Right ventricle myocardium inferior (tissue), 1 donor: Measurements from ENCODE around the gene CABP4. TPM values are rescaled to one million over a fixed set of nuclear protein-coding genes. Genes with fewer than 3 reads are reported as not detected.

ENCODE experiments used
- ATAC-seq: fragments of 200-7000 bp; cut with Tn5 transposase; one replicate; pipeline ENCODE4 v1.9.1; 2020; ENCODE audit warnings: mild to moderate bottlenecking, moderate library complexity
- DNase-seq: peaks from one replicate; pipeline ENCODE4 v3.0.0; 2021; ENCODE audit errors: missing footprints
- intact Hi-C: fragments of 100-400 bp; cut with DNase I; formaldehyde crosslinking; loops from one replicate; pipeline ENCODE4 v1.11.0; 2022
- long read RNA-seq: library from polyadenylated mRNA; unstranded; transcript quantifications from one replicate; pipeline ENCODE4 v2.0.0, GENCODE V29; 2021
- total RNA-seq: library from RNA; stranded (reverse); fragmentation: NEBNext Ultra II Directional; extraction: Animal tissue kit (Norgen Biotek cat#: 25700); gene quantifications from one replicate; pipeline ENCODE4 v1.2.1, GENCODE V29; 2021
- donor health status: DM: no; HTN: yes; CAD: no; lungs with severe emphysema.

Gene CABP4
- 1.1 TPM for total RNA-seq
- long read RNA-seq, partial matches to known transcripts: 0 of 1 reads
- long read RNA-seq, other reads (novel, unspliced or antisense): 1 of 1 reads

DNA sequence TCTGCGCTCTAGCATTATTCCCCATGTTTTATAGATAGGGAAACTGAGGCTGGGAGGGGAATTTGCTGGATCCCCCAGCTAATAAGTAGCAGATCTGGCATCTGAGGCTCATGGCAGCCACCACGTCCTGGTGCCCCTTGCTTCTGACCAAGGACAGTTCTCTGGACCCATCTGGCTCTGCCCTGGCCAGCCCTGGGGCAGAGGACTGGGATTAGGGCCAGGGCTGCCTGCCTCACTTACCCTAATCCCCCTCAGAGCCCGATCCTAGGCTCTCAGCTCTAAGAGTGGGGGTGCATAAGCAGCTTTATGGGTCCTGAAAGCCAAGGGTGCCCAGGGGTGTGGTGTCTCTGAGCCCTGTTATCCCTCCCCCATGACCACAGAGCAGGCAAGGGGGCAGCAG, at the start of gene CABP4:
Gene CABP4 (plus strand): TSS at position 301 of the 400 bp plus-strand sequence. CDS start 70 bp downstream, at position 371.
- no peak for DNase-seq
- intact Hi-C loops: no loop called here

GRCh38 chr11:67405688-67406339, 49.3 kb upstream of the CABP4 start:
- intact Hi-C loops: no loop called here
- DNase-seq (no peak), ATAC-seq (no peak)

More for the DNA sequence above, at the start of gene CABP4:
- ATAC-seq: no peak

GRCh38 chr11:67406420-67406968, 48.7 kb upstream of the CABP4 start:
- no peak for ATAC-seq
- intact Hi-C loops: no loop called here
- DNase-seq: no peak

- intact Hi-C loops: no loop called here
- DNase-seq (no peak), ATAC-seq (no peak)
Measured at GRCh38 chr11:67406969-67407687, 48.0 kb upstream of the CABP4 start.

DNA sequence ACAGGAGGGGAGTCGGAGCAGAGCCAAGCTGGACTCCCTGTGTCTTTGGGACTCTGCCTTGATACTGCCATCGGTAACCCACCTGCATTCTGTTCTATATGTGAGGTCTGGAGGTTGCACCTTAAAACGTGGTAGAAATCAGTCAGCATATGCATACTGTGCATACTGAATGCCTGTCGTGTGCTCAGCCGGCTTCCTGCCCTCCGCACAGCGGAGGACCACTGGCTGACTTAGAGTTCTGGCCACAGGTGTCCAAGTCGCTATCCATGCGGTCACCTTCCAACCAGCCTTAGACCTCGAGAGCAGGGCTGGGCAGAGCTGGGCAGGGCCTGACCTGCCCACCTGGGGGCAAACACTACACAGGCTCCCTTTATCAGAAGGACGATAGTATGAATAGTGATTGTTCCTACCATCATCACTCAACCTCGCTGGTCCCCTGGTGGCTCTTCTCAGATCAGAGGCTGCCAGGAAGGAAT, 47.4 kb upstream of the CABP4 start:
- no peak for ATAC-seq
- intact Hi-C loops: no loop called here
- no peak for DNase-seq

DNA sequence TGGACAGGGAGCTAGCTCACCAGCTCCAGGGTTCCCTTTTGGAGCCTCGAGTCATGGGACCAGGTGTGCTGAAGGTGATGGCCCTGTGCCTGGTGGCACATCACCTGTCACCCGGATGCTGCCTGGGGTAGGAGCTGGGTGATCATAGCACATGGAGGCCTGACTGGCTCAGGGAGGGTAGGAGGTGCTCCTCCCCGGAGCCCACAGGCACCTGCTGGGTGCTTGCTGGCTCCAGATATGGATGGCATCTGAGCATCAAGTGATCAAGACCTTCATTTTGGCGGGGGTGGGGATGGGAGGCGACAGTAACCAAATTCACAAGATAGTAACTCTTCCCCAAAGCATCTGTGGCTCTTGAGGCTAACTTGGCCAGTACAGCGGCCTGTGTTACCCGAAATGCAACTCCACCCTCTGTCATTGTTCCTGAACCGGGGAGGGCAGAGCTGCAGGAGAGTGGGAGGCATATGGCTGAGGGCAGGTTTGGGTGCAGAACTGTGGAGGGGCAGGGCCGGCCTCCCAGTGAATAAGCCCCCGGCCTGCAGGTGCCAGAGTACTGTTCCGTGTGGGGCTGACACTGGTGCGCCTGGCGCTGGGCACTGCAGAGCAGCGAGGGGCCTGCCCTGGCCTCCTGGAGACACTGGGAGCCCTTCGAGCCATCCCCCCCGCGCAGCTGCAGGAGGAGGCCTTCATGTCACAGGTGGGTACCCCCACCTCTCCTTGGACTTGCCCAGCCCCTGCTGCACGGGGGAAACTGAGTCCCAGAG, 46.5 kb upstream of the CABP4 start:
- no peak for DNase-seq
- no peak for ATAC-seq
- intact Hi-C loops: no loop called here

GRCh38 chr11:67409261-67409666, 45.9 kb upstream of the CABP4 start:
- ATAC-seq (no peak), DNase-seq (no peak)
- intact Hi-C loops: no loop called here

DNA sequence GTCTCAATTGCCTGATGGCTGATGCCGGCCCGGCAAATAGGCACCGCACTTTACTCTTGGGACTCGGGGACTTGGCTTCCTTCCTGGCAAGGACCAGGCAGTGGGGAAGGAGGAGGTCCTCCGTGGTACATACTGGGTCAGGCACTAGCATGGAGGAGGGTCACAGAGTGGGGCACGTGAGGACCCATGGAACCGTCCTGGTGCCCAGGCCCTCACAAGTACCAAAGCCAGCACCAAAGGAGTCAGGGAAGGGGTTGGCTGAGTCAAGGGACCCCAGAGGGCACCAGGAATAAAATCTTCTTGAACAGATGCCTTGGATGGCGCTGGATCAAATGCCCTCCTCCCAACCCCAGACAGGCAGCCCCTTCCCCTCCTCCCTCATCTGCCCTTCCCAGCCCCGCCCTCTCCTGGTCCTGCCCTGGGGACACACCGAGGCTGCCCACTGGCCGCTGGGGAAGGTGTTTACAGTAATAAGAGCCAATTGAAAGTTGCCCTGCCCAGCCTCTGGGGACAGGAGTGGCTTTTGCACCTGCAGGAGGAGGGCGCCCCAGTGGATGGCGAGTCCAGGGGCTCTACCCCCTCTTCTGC, 45.3 kb upstream of the CABP4 start:
- ATAC-seq: no peak
- intact Hi-C loops: no loop called here
- no peak for DNase-seq

GRCh38 chr11:67410369-67410831, 44.8 kb upstream of the CABP4 start:
- ATAC-seq (no peak), DNase-seq (no peak)
- intact Hi-C loops: no loop called here

GRCh38 chr11:67410984-67411784, 44.0 kb upstream of the CABP4 start:
- ATAC-seq (no peak), DNase-seq (no peak)
- intact Hi-C loops: no loop called here

DNA sequence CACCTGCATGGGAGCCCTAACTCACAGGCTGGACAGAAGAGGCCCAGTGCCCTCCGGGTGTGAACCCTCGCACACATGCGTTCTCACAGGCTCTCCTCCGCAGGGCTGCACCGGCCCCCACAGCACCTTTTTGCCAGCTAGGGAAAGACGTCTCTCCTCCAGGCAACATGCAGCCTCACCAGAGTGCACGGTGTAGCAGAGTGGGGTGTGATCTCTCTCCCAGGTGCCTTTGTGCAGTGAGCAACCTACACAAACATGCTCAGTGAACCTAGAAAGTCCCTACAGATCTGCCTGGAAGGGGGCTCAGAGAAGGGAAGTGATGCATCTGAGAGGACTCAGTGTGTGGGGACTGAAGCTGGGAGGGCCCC, 43.4 kb upstream of the CABP4 start:
- ATAC-seq: no peak
- DNase-seq: no peak
- intact Hi-C loops: no loop called here

DNA sequence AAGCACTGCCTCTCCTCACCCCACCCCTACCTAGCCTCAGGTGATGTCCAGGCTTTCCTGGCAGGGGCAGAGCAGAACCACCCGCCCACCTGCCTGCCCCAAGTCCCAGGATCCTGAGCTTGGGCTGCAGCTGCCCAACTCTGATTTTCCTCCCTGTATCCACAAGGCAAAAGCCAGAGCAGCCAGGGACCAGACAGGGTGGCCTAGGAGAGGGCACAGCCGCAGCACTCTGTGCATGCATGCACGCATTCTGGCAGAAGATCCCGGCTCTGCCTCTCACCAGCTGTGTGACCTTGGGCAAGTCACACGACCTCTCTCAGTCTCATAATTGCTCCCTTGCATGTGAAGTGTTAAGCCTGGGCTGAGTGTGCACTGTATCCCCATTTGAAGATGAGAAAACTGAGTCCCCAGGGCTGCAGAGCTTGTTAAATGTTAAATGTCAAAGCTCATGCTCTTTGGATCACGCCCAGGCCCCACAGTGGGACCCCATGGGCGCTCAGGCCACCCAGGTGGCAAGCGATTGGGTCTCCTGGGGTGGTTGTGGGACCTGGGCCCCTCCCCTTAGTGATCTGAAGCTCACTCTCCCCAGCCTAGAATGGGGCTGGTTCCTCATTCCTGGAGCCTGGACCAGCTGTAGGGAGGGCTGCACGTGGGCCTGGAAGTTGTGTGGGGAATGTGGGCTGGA, 42.5 kb upstream of the CABP4 start:
- intact Hi-C loops: no loop called here
- ATAC-seq (no peak), DNase-seq (no peak)

GRCh38 chr11:67413266-67413849, 41.8 kb upstream of the CABP4 start:
- ATAC-seq: no peak
- intact Hi-C loops: no loop called here
- no peak for DNase-seq

- intact Hi-C loops: loop anchor here (2.0 kb wide), 1 partner anchor 13 kb away; no protein-coding TSS in a partner anchor
Measured at GRCh38 chr11:67415501-67416304, 39.5 kb upstream of the CABP4 start, which contains the start of gene CARNS1. TSS of gene CARNS1 (plus strand) at chr11:67415678. CDS start at chr11:67416200, 522 bp downstream.

GRCh38 chr11:67416416-67417335, 38.5 kb upstream of the CABP4 start:
- intact Hi-C loops: loop anchor here (2.0 kb wide), 1 partner anchor 14 kb away; no protein-coding TSS in a partner anchor

More at GRCh38 chr11:67415501-67416304, 39.5 kb upstream of the CABP4 start, which contains the start of gene CARNS1:
- DNase-seq: no peak
- ATAC-seq: no peak

More at GRCh38 chr11:67416416-67417335, 38.5 kb upstream of the CABP4 start:
- DNase-seq: no peak
- ATAC-seq: no peak
